Measurements from ENCODE around the gene WDR64. TPM values are rescaled to one million over a fixed set of nuclear protein-coding genes. Genes with fewer than 3 reads are reported as not detected.

The WDR64 gene
- total RNA-seq, 3 donors from 2014 or later (not counting 1 experiment from before 2014, with no cell fraction given): not detected

- no peak overlapping the region for H3K4me3 Mint-ChIP-seq
- DNase-seq: no peak
- 63% methylated on average over 4 of the region's 4 CpGs for WGBS (ENCODE audit: insufficient coverage)
- TF ChIP-seq, protein P1, sequence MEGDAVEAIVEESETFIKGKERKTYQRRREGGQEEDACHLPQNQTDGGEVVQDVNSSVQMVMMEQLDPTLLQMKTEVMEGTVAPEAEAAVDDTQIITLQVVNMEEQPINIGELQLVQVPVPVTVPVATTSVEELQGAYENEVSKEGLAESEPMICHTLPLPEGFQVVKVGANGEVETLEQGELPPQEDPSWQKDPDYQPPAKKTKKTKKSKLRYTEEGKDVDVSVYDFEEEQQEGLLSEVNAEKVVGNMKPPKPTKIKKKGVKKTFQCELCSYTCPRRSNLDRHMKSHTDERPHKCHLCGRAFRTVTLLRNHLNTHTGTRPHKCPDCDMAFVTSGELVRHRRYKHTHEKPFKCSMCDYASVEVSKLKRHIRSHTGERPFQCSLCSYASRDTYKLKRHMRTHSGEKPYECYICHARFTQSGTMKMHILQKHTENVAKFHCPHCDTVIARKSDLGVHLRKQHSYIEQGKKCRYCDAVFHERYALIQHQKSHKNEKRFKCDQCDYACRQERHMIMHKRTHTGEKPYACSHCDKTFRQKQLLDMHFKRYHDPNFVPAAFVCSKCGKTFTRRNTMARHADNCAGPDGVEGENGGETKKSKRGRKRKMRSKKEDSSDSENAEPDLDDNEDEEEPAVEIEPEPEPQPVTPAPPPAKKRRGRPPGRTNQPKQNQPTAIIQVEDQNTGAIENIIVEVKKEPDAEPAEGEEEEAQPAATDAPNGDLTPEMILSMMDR (IDR thresholded peaks at IDR 0.05): no peak
- no peaks in the 10 kb centered on the region for H3K27me3 Mint-ChIP-seq (ENCODE audit: low read depth in 2 of 2)
- no peaks in the 10 kb centered on the region for H3K36me3 ChIP-seq (ENCODE audit: control insufficient read depth, insufficient read depth, low read length)
- no peaks in the 10 kb centered on the region for H3K9me3 Mint-ChIP-seq
- intact Hi-C loops (cut with micrococcal nuclease): loop anchor here (5.0 kb wide), 1 partner anchor 1713 kb away; no protein-coding TSS in a partner anchor
- no peak overlapping the region for H3K4me3 ChIP-seq (ENCODE audit: low read length)
- no peak overlapping the region for H3K27ac Mint-ChIP-seq
- H3K4me1 ChIP-seq (ENCODE audit: control insufficient read depth, insufficient read depth, low read length): no peaks in the 10 kb centered on the region
- H3K27me3 ChIP-seq (ENCODE audit: control insufficient read depth, insufficient read depth, low read length): no peaks in the 10 kb centered on the region
- no peaks in the 10 kb centered on the region for H3K4me1 Mint-ChIP-seq
- H3K27ac ChIP-seq (ENCODE audit: low read length): no peak overlapping the region
- no peak for ATAC-seq
- no peaks in the 10 kb centered on the region for H3K9me3 ChIP-seq (ENCODE audit: control insufficient read depth, insufficient read depth, low read length)
- H3K36me3 Mint-ChIP-seq: no peaks in the 10 kb centered on the region
Observed at GRCh38 chr1:241614144-241614543, 37.9 kb upstream of the WDR64 start.

GRCh38 chr1:241614572-241614971 is 37.5 kb upstream of the WDR64 start:
- Histone ChIP-seq H3K4me1 (ENCODE audit: control insufficient read depth, insufficient read depth, low read length) (no peaks in the 10 kb centered on the region), H3K27me3 (ENCODE audit: control insufficient read depth, insufficient read depth, low read length) (no peaks in the 10 kb centered on the region), H3K4me3 (ENCODE audit: low read length) (no peak overlapping the region), H3K36me3 (ENCODE audit: control insufficient read depth, insufficient read depth, low read length) (no peaks in the 10 kb centered on the region), H3K9me3 (ENCODE audit: control insufficient read depth, insufficient read depth, low read length) (no peaks in the 10 kb centered on the region), H3K27ac (ENCODE audit: low read length) (no peak overlapping the region)
- ATAC-seq: no peak
- TF ChIP-seq, protein P1 (IDR thresholded peaks at IDR 0.05): no peak
- H3K9me3 Mint-ChIP-seq: no peaks in the 10 kb centered on the region
- H3K4me3 Mint-ChIP-seq: no peak overlapping the region
- DNase-seq: no peak
- no peaks in the 10 kb centered on the region for H3K27me3 Mint-ChIP-seq (ENCODE audit: low read depth in 2 of 2)
- WGBS (ENCODE audit: insufficient coverage): 76% methylated on average over 4 of the region's 4 CpGs
- H3K27ac Mint-ChIP-seq: no peak overlapping the region
- H3K36me3 Mint-ChIP-seq: no peaks in the 10 kb centered on the region
- intact Hi-C loops (cut with micrococcal nuclease): loop anchor here (5.0 kb wide), 1 partner anchor 1713 kb away; no protein-coding TSS in a partner anchor
- no peaks in the 10 kb centered on the region for H3K4me1 Mint-ChIP-seq

GRCh38 chr1:241615043-241615974 is 36.8 kb upstream of the WDR64 start:
- TF ChIP-seq, protein P1 (IDR thresholded peaks at IDR 0.05): no peak
- H3K4me3 ChIP-seq (ENCODE audit: low read length): no peak overlapping the region
- H3K4me3 Mint-ChIP-seq: no peak overlapping the region
- intact Hi-C loops (cut with micrococcal nuclease): no loop called here
- H3K27me3 Mint-ChIP-seq (ENCODE audit: low read depth in 2 of 2): no peaks in the 10 kb centered on the region
- H3K9me3 Mint-ChIP-seq: no peaks in the 10 kb centered on the region
- H3K27me3 ChIP-seq (ENCODE audit: control insufficient read depth, insufficient read depth, low read length): no peaks in the 10 kb centered on the region
- H3K4me1 ChIP-seq (ENCODE audit: control insufficient read depth, insufficient read depth, low read length): no peaks in the 10 kb centered on the region
- H3K4me1 Mint-ChIP-seq: no peaks in the 10 kb centered on the region
- no peaks in the 10 kb centered on the region for H3K9me3 ChIP-seq (ENCODE audit: control insufficient read depth, insufficient read depth, low read length)
- H3K36me3 Mint-ChIP-seq: no peaks in the 10 kb centered on the region
- DNase-seq: no peak
- ATAC-seq: no peak
- no peak overlapping the region for H3K27ac Mint-ChIP-seq
- H3K36me3 ChIP-seq (ENCODE audit: control insufficient read depth, insufficient read depth, low read length): no peaks in the 10 kb centered on the region
- no peak overlapping the region for H3K27ac ChIP-seq (ENCODE audit: low read length)
- WGBS (ENCODE audit: insufficient coverage): 92% methylated on average over 8 of the region's 8 CpGs

All from natural killer cell (primary cell).